ENCODE data around the gene PER3.

- no peak for TF ChIP-seq CTCF (IDR thresholded peaks at IDR 0.05; ENCODE audit: low read depth, low read length, missing input control)
- TF ChIP-seq REST (IDR thresholded peaks at IDR 0.05), result no peak
- TF ChIP-seq HNF4G (IDR thresholded peaks at IDR 0.05), result no peak
- TF ChIP-seq RAD21 (IDR thresholded peaks at IDR 0.05), result no peak
- no peak for TF ChIP-seq NR2F2 (IDR thresholded peaks at IDR 0.05)
- TF ChIP-seq, protein P1, sequence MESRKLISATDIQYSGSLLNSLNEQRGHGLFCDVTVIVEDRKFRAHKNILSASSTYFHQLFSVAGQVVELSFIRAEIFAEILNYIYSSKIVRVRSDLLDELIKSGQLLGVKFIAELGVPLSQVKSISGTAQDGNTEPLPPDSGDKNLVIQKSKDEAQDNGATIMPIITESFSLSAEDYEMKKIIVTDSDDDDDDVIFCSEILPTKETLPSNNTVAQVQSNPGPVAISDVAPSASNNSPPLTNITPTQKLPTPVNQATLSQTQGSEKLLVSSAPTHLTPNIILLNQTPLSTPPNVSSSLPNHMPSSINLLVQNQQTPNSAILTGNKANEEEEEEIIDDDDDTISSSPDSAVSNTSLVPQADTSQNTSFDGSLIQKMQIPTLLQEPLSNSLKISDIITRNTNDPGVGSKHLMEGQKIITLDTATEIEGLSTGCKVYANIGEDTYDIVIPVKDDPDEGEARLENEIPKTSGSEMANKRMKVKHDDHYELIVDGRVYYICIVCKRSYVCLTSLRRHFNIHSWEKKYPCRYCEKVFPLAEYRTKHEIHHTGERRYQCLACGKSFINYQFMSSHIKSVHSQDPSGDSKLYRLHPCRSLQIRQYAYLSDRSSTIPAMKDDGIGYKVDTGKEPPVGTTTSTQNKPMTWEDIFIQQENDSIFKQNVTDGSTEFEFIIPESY (IDR thresholded peaks at IDR 0.05), result no peak
- TF ChIP-seq SP1 (IDR thresholded peaks at IDR 0.05), result no peak
- no peak for TF ChIP-seq RXRA (IDR thresholded peaks at IDR 0.05)
- TF ChIP-seq, protein P2, sequence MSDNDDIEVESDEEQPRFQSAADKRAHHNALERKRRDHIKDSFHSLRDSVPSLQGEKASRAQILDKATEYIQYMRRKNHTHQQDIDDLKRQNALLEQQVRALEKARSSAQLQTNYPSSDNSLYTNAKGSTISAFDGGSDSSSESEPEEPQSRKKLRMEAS (IDR thresholded peaks at IDR 0.05), result no peak
- no peak for TF ChIP-seq TAF1 (conservative IDR thresholded peaks at IDR 0.05)
- TF ChIP-seq, protein P3, sequence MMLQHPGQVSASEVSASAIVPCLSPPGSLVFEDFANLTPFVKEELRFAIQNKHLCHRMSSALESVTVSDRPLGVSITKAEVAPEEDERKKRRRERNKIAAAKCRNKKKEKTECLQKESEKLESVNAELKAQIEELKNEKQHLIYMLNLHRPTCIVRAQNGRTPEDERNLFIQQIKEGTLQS (IDR thresholded peaks at IDR 0.05), result no peak
Measured at GRCh38 chr1:7868070-7868780, 84.1 kb downstream of the PER3 start.
